ENCODE results near the gene PTPRN2.

DNA sequence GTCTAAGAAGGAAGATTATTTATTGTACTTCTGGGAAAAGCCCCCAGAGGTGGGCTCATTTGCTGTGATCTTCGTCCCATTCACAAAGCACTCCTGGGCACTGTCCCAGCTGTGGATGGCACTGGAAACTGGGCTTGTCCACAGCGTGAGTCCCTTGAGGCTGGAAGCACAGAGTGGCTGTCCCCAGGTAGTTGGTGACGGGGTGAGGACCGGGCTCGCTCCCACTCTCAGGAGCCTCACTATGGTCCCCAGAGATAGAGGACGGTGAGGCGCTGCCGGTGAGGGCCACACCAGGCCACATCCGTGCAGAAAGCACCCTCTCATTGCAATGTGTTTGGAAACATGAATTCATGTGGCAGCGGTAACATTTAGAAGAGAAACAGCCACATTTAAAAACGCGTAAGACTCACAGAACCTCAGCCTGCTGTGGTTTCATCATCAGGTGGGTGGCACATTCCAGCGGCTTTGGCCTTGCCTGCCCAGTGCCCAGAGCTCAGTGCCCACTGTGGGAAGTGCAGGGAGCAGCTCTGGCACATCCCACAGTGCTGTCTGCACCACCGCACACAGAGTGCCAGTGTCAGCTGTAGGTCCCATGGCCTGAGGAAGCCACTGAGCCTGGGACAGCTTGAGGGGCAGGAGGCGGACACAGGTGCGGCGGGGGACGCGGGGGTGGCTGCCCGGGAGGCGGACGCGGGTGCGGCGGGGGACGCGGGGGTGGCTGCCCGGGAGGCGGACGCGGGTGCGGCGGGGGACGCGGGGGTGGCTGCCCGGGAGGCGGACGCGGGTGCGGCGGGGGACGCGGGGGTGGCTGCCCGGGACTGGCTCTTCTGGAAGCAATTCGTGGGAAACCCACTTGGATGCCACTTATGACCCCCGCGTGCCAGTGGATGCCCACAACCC lies 801.0 kb downstream of the PTPRN2 start:
- TF ChIP-seq GATA3 (IDR thresholded peaks at IDR 0.05; ENCODE audit: low read depth, low read length) (no peak), GATA2 (IDR thresholded peaks at IDR 0.05; ENCODE audit: low read depth, low read length) (no peak)

All from SH-SY5Y (cell line).